ENCODE data around the gene ANKIB1.

DNA sequence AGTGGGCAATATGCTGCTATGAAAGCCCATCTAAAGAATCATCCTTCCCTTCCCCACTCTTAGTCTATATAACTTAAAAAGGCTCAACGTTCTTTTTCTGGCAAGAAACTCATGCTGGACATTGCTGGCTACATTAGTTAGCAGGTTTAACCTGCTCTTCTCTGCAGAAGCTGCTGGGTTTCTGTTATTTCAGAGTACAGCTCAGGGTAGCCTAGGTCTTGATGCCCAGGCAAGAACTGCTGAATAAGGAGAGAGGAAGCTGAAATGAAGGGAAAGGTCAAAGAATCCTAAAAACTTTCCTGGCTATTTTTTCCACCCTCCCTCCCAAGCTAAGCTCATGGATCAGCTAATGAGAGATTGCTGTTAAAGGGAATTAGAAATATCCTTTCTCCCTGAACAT is 79.4 kb downstream of the ANKIB1 start:
- TF ChIP-seq L3MBTL2 (conservative IDR thresholded peaks at IDR 0.05) (no peak), FOXK2 (IDR thresholded peaks at IDR 0.05) (no peak), SUZ12 (IDR thresholded peaks at IDR 0.05) (no peak), SP1 (IDR thresholded peaks at IDR 0.05) (no peak), FOXA1 (IDR thresholded peaks at IDR 0.05) (no peak), FOXM1 (IDR thresholded peaks at IDR 0.05; ENCODE audit: borderline replicate concordance) (no peak), BHLHE40 (IDR thresholded peaks at IDR 0.05; ENCODE audit: borderline replicate concordance) (no peak)

All from HEK293T (cell line).